ENCODE data around the gene OTC.

GRCh38 chrX:38402118-38402517, 49.7 kb downstream of the OTC start:
- TF ChIP-seq CTCF (IDR thresholded peaks at IDR 0.05) (no peak), POLR2AphosphoS5 (IDR thresholded peaks at IDR 0.05; ENCODE audit: insufficient read depth in 1 of 2, low read depth in 1 of 2) (no peak)

Measured in vagina (tissue), 2 donors.